Esophagus muscularis mucosa (tissue), 3 donors: ENCODE data around the gene LRMDA.

Experiments
- CTCF ChIP-seq, 3 experiments: fragments of 200-600 bp in 2 of 3; fragments of 450-650 bp in 1 of 3; sonication (generic) in 2 of 3; IDR thresholded peaks; one replicate each; pipeline ENCODE4 v1.5.1; 2017 to 2019; ENCODE audit warnings: antibody characterized with exemption in 3 of 3, mild to moderate bottlenecking in 2 of 3, moderate library complexity in 1 of 3
- POLR2A ChIP-seq: fragments of 450-650 bp; IDR thresholded peaks from one replicate; pipeline ENCODE4 v1.6.1; 2017; ENCODE audit warnings: antibody characterized with exemption, moderate library complexity, mild to moderate bottlenecking, low read depth

- no peak for TF ChIP-seq CTCF (IDR thresholded peaks at IDR 0.05)
- no peak for TF ChIP-seq POLR2A
Measured at GRCh38 chr10:75845176-75845947, 413.9 kb downstream of the LRMDA start.
